ENCODE measurements around the gene VPS13D. TPM values are rescaled to one million over a fixed set of nuclear protein-coding genes. Genes with fewer than 3 reads are reported as not detected.

VPS13D gene
- polyA plus RNA-seq, 1 donor: 17.2 TPM

- DNase-seq (ENCODE audit: low read depth): no peak
These were observed 106.0 kb downstream of the VPS13D start for GRCh38 chr1:12335815-12336214.

DNA sequence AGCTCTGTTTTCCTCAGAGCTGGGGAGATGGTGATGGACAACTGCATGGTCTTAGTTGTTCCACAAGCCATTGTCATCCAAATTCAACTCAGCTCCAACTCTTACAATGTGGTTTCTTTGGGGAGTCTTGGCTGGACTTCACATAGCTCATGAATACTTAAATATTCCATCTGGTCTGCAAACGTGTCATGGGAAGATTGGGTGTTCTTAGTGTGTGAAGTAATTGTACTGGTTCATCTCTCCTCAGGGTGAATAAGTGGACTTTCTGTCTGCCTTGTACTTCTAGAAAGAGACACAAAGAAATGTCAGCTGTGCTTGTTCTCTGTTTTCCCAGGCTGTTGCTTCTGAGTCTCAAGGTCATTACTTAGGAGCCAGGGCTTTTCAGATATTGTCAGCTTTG, 106.6 kb downstream of the VPS13D start:
- no peak for DNase-seq (ENCODE audit: low read depth)

DNA sequence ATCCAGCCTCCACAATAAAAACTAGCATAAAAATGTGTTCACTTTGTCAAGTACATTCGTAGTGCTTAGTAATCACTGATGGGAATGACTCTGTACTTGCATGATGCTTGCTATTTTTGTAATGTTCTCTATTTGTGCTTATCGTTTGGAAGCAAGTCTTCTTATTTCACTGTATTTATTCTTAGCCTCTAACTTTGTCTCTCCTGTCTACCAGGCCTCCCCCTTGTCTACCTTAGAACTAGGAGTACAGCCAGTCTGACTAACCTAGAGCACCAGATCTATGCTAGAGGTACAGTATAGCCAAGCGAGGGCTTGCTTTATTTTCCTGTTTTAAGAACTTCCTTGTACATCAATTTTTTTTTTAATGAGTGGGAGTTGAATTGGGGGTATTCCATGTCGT, 108.2 kb downstream of the VPS13D start:
- DNase-seq (ENCODE audit: low read depth): no peak

DNA sequence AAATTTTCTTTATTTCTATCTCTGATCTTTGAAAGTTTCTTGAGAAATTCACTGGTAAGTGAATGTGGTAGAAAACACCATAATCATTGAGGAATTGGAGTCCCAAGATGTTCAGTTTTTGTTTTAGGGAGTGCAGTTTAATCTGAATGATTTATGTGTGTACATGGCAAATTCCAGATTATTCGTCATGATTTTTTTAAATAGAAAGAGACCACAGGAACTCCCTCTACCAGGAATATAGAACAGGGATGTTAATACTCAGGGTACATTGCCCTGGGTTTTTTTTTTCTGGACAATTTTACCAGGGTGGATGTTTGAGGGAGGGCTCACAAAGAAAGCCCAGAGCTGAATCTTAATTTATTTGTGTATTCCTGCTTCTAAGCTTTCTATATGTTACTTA, 109.0 kb downstream of the VPS13D start:
- DNase-seq (ENCODE audit: low read depth): no peak

- DNase-seq (ENCODE audit: low read depth): no peak
These were observed 109.6 kb downstream of the VPS13D start for GRCh38 chr1:12339396-12339795.

GRCh38 chr1:12339811-12340543, 110.1 kb downstream of the VPS13D start:
- no peak for DNase-seq (ENCODE audit: low read depth)

DNA sequence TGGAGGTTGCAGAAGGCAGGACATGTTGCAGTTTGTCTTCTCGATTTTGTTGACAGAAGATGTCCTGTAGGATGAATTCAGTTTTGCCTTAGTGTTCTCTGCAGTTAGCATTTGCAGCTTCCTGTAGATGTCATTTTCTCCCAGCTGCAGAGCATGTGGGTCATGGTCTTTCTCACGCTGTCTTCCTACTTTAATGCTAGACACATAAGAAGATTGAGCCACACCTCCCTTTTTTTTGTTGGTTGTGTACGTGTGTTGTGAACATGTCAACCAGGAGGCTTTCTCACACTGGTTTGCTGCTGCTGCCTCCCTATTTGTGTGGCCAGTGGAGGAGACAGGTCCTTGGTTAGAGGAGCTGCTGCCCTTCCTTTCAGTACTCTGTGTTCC, 110.7 kb downstream of the VPS13D start:
- no peak for DNase-seq (ENCODE audit: low read depth)

- DNase-seq (ENCODE audit: low read depth): no peak
These were observed 111.8 kb downstream of the VPS13D start for GRCh38 chr1:12341667-12342066.

DNA sequence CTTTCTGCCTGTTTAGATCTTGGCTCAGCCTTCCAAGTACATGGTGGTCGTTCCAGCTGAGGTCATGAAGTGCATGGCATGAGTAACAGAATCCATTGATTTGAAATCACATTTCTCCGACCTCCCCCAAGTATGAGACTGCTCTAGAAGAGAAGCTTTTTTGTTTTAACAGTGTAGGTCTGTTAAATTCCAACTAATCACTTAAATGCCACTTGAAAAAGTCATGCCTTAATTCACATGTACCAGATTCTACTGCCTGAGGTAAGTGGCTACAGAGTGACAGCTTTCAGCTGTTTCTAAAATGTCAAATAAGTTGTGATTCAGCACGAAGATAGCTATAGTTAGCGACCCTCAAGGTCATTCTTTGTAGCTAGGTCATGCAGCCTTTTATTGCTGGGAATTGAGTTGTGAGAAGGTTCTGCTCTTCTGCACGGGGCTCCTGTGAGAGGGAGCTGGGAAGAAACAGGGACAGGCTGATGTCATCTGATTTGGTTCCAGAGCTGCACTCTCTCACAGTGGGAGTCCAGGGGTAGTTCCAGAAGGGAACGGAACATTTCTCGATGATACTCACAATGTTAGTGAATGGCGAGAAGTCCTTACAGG, 112.7 kb downstream of the VPS13D start:
- no peak for DNase-seq (ENCODE audit: low read depth)

DNA sequence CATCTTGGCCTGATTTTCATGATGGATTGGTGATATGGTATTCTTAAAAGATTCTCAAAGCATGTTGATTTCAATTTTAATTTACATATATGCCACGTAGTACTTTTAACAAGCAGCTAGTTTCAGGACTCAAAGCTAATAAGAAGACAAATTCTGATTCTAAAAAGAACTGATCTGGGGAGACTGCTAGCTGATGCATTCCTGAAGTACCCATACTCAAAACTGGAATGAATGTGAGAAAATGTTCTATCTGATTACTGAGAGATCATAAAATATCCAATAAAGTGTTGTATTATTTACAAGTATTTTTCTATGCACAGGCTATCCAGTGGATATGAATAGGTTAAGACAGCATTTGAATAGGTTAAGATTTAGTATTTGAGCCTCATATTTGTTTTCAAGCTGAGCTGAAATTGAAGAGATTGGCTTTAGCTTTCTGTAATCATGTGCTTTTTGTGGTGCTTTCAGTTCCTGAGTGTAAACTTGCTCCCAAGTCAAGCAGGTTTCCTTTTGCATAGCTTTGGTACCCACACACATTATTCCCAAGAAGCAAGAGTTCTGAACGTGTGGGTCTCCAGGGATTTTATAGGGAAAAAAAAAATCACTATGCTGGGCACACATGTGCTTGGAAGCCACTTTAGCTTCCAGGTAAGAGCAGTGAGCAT, 114.1 kb downstream of the VPS13D start:
- DNase-seq (ENCODE audit: low read depth): no peak

GRCh38 chr1:12344596-12345349, 114.9 kb downstream of the VPS13D start:
- no peak for DNase-seq (ENCODE audit: low read depth)

GRCh38 chr1:12345350-12346217, 115.8 kb downstream of the VPS13D start:
- no peak for DNase-seq (ENCODE audit: low read depth)

GRCh38 chr1:12346483-12347151, 116.8 kb downstream of the VPS13D start:
- no peak for DNase-seq (ENCODE audit: low read depth)

DNA sequence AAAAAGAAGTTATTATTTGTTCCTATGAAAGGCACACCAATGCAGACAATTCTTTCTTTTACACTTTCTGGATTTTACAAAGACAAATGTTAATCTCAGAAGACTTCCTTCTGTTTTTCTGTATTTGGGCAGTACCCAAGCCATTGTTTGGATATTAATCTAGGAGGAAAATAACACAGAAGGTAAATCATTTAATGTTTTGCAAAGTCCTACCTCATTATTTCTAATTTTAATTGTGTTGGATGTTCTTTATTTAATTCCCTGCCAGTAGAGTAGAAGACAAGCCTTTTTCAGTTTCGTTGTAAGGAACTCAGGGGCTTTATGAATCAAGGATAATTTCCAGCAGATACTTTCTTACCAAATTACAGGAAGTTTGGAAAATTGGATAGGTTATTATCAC, 118.3 kb downstream of the VPS13D start:
- no peak for DNase-seq (ENCODE audit: low read depth)

GRCh38 chr1:12353981-12354380, 124.2 kb downstream of the VPS13D start:
- no peak for DNase-seq (ENCODE audit: low read depth)

- DNase-seq (ENCODE audit: low read depth): no peak
These were observed 126.4 kb downstream of the VPS13D start for GRCh38 chr1:12356004-12356890.

DNA sequence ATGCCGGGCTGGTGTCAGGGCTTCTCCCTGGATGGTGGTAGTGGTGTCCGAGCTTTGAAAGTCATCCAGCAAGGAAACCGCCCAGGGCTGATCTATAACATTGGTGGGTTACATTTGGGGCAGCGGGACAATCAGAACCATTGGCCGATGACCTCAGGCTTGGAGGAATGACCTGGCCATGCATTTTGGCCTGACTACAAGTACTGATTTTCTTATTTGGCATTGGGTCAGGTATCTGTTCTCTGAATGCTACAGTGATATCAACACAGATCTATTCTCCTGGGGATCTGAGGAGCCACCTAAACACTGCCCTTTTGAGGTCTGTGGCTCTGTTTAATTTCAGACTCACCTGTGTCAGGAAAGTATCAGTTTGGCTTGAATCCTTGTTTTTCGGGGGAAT, 128.7 kb downstream of the VPS13D start:
- no peak for DNase-seq (ENCODE audit: low read depth)

GRCh38 chr1:12359359-12360133, 129.7 kb downstream of the VPS13D start:
- no peak for DNase-seq (ENCODE audit: low read depth)

- no peak for DNase-seq (ENCODE audit: low read depth)
These were observed 138.8 kb downstream of the VPS13D start for GRCh38 chr1:12368646-12369045.

All from forelimb muscle (tissue), 1 donor.